GM12874 (cell line): ENCODE data around the gene CCL28.

Source experiments
- TF ChIP-seq, protein P1 (sequence below): IDR thresholded peaks from 2 replicates; pipeline ENCODE4 v1.5.1; 2011; ENCODE audit warnings: low read depth, mild to moderate bottlenecking, control low read depth, low read length, moderate library complexity; ENCODE audit not compliant: insufficient read depth

The CCL28 gene

DNA sequence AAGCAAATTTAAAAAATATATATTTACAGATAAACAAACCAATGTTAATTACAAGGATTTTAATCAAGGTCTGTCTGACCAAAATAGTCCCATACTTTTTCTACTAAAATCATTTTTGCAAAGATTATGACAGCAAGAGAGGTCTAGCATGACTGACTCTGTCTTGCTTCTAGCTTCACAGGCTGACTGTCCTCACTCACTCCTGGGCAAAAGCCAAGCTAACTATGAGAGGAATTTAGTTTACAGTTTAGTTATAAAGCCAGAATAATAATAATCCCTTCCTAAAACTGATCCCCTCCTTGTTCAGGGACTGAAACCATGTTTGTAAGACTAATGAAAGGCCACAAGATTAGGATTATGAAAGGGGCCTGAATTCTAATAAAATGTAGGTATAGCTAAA lies 53.5 kb downstream of the CCL28 start:
- TF ChIP-seq, protein P1, sequence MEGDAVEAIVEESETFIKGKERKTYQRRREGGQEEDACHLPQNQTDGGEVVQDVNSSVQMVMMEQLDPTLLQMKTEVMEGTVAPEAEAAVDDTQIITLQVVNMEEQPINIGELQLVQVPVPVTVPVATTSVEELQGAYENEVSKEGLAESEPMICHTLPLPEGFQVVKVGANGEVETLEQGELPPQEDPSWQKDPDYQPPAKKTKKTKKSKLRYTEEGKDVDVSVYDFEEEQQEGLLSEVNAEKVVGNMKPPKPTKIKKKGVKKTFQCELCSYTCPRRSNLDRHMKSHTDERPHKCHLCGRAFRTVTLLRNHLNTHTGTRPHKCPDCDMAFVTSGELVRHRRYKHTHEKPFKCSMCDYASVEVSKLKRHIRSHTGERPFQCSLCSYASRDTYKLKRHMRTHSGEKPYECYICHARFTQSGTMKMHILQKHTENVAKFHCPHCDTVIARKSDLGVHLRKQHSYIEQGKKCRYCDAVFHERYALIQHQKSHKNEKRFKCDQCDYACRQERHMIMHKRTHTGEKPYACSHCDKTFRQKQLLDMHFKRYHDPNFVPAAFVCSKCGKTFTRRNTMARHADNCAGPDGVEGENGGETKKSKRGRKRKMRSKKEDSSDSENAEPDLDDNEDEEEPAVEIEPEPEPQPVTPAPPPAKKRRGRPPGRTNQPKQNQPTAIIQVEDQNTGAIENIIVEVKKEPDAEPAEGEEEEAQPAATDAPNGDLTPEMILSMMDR: no peak

GRCh38 chr5:43358301-43358700 lies 53.9 kb downstream of the CCL28 start:
- TF ChIP-seq, protein P1: no peak

- TF ChIP-seq, protein P1: no peak
These were observed 54.3 kb downstream of the CCL28 start for GRCh38 chr5:43357878-43358281.

GRCh38 chr5:43357067-43357466 lies 55.1 kb downstream of the CCL28 start:
- TF ChIP-seq, protein P1: no peak

DNA sequence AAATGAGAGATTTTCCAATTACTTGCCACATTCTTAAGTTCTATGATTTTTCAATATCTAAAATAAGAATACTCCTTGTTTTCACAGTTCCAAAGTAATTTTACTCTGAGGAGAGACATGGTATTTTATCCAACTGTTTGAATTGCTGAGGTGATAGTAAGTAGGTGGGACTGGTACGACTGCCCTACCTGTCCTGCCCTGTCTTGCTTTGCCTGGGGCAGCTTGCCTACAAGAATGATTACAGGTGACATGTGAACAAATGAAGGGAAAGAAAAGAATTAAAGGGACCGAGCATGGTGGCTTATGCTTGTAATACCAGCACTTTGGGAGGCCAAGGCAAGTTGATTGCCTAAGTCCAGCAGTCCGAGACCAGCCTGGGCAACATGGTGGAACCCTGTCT lies 57.4 kb downstream of the CCL28 start:
- TF ChIP-seq, protein P1: no peak

- TF ChIP-seq, protein P1: no peak
These were observed 58.5 kb downstream of the CCL28 start for GRCh38 chr5:43353668-43354067.

GRCh38 chr5:43352915-43353314 lies 59.3 kb downstream of the CCL28 start:
- TF ChIP-seq, protein P1: no peak

- TF ChIP-seq, protein P1: no peak
These were observed 60.1 kb downstream of the CCL28 start for GRCh38 chr5:43352131-43352530.
